HG02571 (cell line): ENCODE data around the gene POC1B.

Experiments
- ATAC-seq: cut with Tn5 transposase; IDR thresholded peaks from one replicate; pipeline ENCODE4 v1.9.1; 2021; ENCODE audit warnings: mild to moderate bottlenecking, moderate library complexity; ENCODE audit not compliant: unreplicated experiment

Gene POC1B

GRCh38 chr12:89424389-89424788 lies 101.5 kb downstream of the POC1B start:
- no peak for ATAC-seq

- no peak for ATAC-seq
Measured at GRCh38 chr12:89421092-89421835, 104.6 kb downstream of the POC1B start.

GRCh38 chr12:89418228-89418910 lies 107.5 kb downstream of the POC1B start:
- ATAC-seq = no peak

- ATAC-seq = no peak
Measured at GRCh38 chr12:89417246-89417977, 108.4 kb downstream of the POC1B start.

- no peak for ATAC-seq
Measured at GRCh38 chr12:89416049-89416792, 109.6 kb downstream of the POC1B start.

GRCh38 chr12:89414851-89415250 lies 111.0 kb downstream of the POC1B start:
- no peak for ATAC-seq

- no peak for ATAC-seq
Measured at GRCh38 chr12:89414322-89414721, 111.5 kb downstream of the POC1B start.

GRCh38 chr12:89413234-89413633 lies 112.6 kb downstream of the POC1B start:
- no peak for ATAC-seq

- ATAC-seq = no peak
Measured at GRCh38 chr12:89412665-89413064, 113.2 kb downstream of the POC1B start.

- ATAC-seq = no peak
Measured at GRCh38 chr12:89411846-89412245, 114.0 kb downstream of the POC1B start.

- ATAC-seq = no peak
Measured at GRCh38 chr12:89411234-89411633, 114.6 kb downstream of the POC1B start.

GRCh38 chr12:89405626-89406345 lies 120.1 kb downstream of the POC1B start:
- no peak for ATAC-seq

- ATAC-seq = no peak
Measured at GRCh38 chr12:89401433-89402058, 124.3 kb downstream of the POC1B start.

- ATAC-seq = no peak
Measured at GRCh38 chr12:89400415-89400814, 125.4 kb downstream of the POC1B start.

- no peak for ATAC-seq
Measured at GRCh38 chr12:89395712-89396111, 130.1 kb downstream of the POC1B start.

GRCh38 chr12:89393551-89394121 lies 132.2 kb downstream of the POC1B start:
- no peak for ATAC-seq

GRCh38 chr12:89392391-89392790 lies 133.5 kb downstream of the POC1B start:
- ATAC-seq = no peak

- ATAC-seq = no peak
Measured at GRCh38 chr12:89391726-89392336, 134.0 kb downstream of the POC1B start.
